ENCODE measurements around the gene GABRA4.

The GABRA4 gene

GRCh38 chr4:46993075-46994006 is at the start of gene GABRA4:
Gene GABRA4, minus strand, starts transcription at chr4:46993581. Its CDS starts 157 bp downstream, at chr4:46993424.
- DNase-seq, result no peak

GRCh38 chr4:47040828-47041227 is 47.4 kb upstream of the GABRA4 start:
- DNase-seq, result no peak

GRCh38 chr4:47038263-47038662 is 44.9 kb upstream of the GABRA4 start:
- DNase-seq, result no peak

GRCh38 chr4:47032405-47033106 is 39.2 kb upstream of the GABRA4 start:
- peak; percentile 26 for DNase-seq

- DNase-seq, result no peak
These were observed 38.5 kb upstream of the GABRA4 start for GRCh38 chr4:47031751-47032404.

GRCh38 chr4:47031011-47031678 is 37.8 kb upstream of the GABRA4 start, which contains the start of gene GABRB1:
Gene GABRB1, plus strand, starts transcription at chr4:47031567.
- peak; percentile 13 for DNase-seq

GRCh38 chr4:47017494-47017893 is 24.1 kb upstream of the GABRA4 start:
- no peak for DNase-seq

- no peak for DNase-seq
These were observed 23.7 kb upstream of the GABRA4 start for GRCh38 chr4:47017081-47017480.

- no peak for DNase-seq
These were observed 20.0 kb upstream of the GABRA4 start for GRCh38 chr4:47013373-47013772.

- no peak for DNase-seq
These were observed 19.3 kb upstream of the GABRA4 start for GRCh38 chr4:47012676-47013075.

GRCh38 chr4:47010912-47011446 is 17.6 kb upstream of the GABRA4 start:
- DNase-seq, result no peak

GRCh38 chr4:47010347-47010911 is 17.0 kb upstream of the GABRA4 start:
- no peak for DNase-seq

- DNase-seq, result no peak
These were observed 9.2 kb upstream of the GABRA4 start for GRCh38 chr4:47002580-47002979.

- DNase-seq, result no peak
These were observed 7.0 kb upstream of the GABRA4 start for GRCh38 chr4:47000406-47000805.

- DNase-seq, result no peak
These were observed 6.2 kb upstream of the GABRA4 start for GRCh38 chr4:46999566-46999965.

GRCh38 chr4:46994007-46994405 is 625 bp upstream of the GABRA4 start:
- DNase-seq, result no peak

GRCh38 chr4:46992338-46992737 is 1.0 kb downstream of the GABRA4 start:
- DNase-seq, result no peak

- DNase-seq, result no peak
These were observed 6.3 kb downstream of the GABRA4 start for GRCh38 chr4:46986922-46987638.

GRCh38 chr4:46984781-46985180 is 8.6 kb downstream of the GABRA4 start:
- DNase-seq, result no peak

GRCh38 chr4:46980851-46981250 is 12.5 kb downstream of the GABRA4 start:
- DNase-seq, result no peak

GRCh38 chr4:46979726-46980125 is 13.7 kb downstream of the GABRA4 start:
- DNase-seq, result no peak

- no peak for DNase-seq
These were observed 14.1 kb downstream of the GABRA4 start for GRCh38 chr4:46979283-46979682.
